Smooth muscle cell (in vitro differentiated cells): ENCODE data around the gene HIRA. TPM values are rescaled to one million over a fixed set of nuclear protein-coding genes. Genes with fewer than 3 reads are reported as not detected.

Experiments used
- DNase-seq: peaks from one replicate; lab custom pipeline; 2025; ENCODE audit not compliant: unreplicated experiment; lab: John Stamatoyannopoulos, UW
- H2AFZ ChIP-seq: fragments of 200-600 bp; sonication (generic); 2 replicates; pipeline ENCODE4 v1.6.0; 2016; ENCODE audit warnings: antibody characterized with exemption, low read depth, mild to moderate bottlenecking
- H3F3A ChIP-seq: fragments of 200-600 bp; sonication (generic); 2 replicates; pipeline ENCODE4 v1.6.0; 2017; ENCODE audit warnings: antibody characterized with exemption, low read depth
- H3K27ac ChIP-seq: fragments of 200-600 bp; sonication (generic); 2 replicates; pipeline ENCODE4 v1.5.1; 2016; ENCODE audit warnings: low read depth, mild to moderate bottlenecking
- H3K27me3 ChIP-seq: fragments of 200-600 bp; sonication (generic); 2 replicates; pipeline ENCODE4 v1.6.1; 2016; ENCODE audit warnings: low read depth, mild to moderate bottlenecking
- H3K36me3 ChIP-seq: fragments of 200-600 bp; sonication (generic); 2 replicates; pipeline ENCODE4 v1.5.1; 2016; ENCODE audit warnings: low read depth
- H3K4me1 ChIP-seq: fragments of 200-600 bp; sonication (generic); 2 replicates; pipeline ENCODE4 v1.5.1; 2016; ENCODE audit warnings: low read depth
- H3K4me2 ChIP-seq: fragments of 200-600 bp; sonication (generic); 2 replicates; pipeline ENCODE4 v1.6.0; 2016; ENCODE audit warnings: mild to moderate bottlenecking
- H3K4me3 ChIP-seq: fragments of 200-600 bp; sonication (generic); 2 replicates; pipeline ENCODE4 v1.5.1; 2016; ENCODE audit warnings: mild to moderate bottlenecking
- H3K79me2 ChIP-seq: fragments of 200-600 bp; sonication (generic); 2 replicates; pipeline ENCODE4 v1.6.0; 2016; ENCODE audit warnings: low read depth, mild to moderate bottlenecking
- H3K9ac ChIP-seq: fragments of 200-600 bp; sonication (generic); 2 replicates; pipeline ENCODE4 v1.6.0; 2016; ENCODE audit warnings: low read depth
- H3K9me3 ChIP-seq: fragments of 200-600 bp; sonication (generic); replicated peaks from 2 replicates; pipeline ENCODE4 v1.5.1; 2016; ENCODE audit warnings: low read depth
- H4K20me1 ChIP-seq: fragments of 200-600 bp; sonication (generic); 2 replicates; pipeline ENCODE4 v1.6.0; 2016; ENCODE audit warnings: low read depth
- WGBS: methylation state at CpG from one replicate; pipeline ENCODE4 v1.1.7; 2016; ENCODE audit warnings: low lambda C conversion rate; 5-methylcytosine and 5-hydroxymethylcytosine counted together
- polyA plus RNA-seq: library from polyadenylated mRNA; unstranded; fragments of >200 nt; fragmentation: Nextera tagmentation; extraction: Ambion mirVana; gene quantifications from 2 replicates; pipeline ENCODE4 v1.2.1, GENCODE V29; 2016
- small RNA-seq: library from RNA; depleted of rRNA; stranded (forward); fragments of <200 nt; gene quantifications from one replicate; pipeline ENCODE3, GENCODE V24; 2014
- total RNA-seq: library from RNA; depleted of rRNA; stranded (reverse); fragments of >200 nt; gene quantifications from 2 replicates; pipeline ENCODE4 v1.2.3, GENCODE V29; 2014
- TF ChIP-seq, protein P1 (sequence below): fragments of 200-600 bp; sonication (generic); IDR thresholded peaks from 2 replicates; pipeline ENCODE4 v1.5.1; 2017; ENCODE audit warnings: borderline replicate concordance, mild to moderate bottlenecking, antibody characterized with exemption; ENCODE audit not compliant: insufficient read depth, poor library complexity, severe bottlenecking

HIRA gene
- total and polyA plus RNA-seq, 2 experiments from 2014 or later, result 7.3 to 8.7 TPM

DNA sequence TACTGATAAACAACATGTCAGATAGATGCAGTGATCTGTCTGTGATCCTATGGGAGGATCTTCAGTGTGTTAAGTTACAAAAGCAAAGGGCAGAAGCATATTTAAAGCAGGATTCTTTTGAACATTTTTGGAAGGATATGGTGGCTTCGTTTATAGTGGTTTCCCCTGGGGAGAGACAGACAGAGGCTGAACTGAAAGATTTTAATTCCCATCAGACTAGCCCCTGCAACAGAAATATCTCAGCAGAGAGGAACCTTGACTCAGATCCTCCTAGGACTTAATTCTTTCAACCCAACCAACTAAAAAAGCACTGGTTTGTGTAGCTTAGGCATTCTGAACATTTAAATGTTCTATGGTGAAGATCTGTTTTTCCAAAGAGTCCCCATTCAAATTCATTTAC lies 145.7 kb downstream of the HIRA start:
- Histone ChIP-seq H3K27me3 (no peaks in the 10 kb centered on the region), H3K4me3 (no peak overlapping the region), H3K9ac (no peak overlapping the region), H3K9me3 (no peaks in the 10 kb centered on the region), H3K79me2 (no peaks in the 10 kb centered on the region), H3K27ac (peak overlapping the region; percentile 47), H3K4me2 (peak overlapping the region; percentile 45), H3K4me1 (peaks cover 42% of the 10 kb centered on the region), H4K20me1 (peaks cover 12% of the 10 kb centered on the region), H3F3A (peaks cover 27% of the 10 kb centered on the region), H3K36me3 (no peaks in the 10 kb centered on the region), H2AFZ (no peak overlapping the region)
- no peak for DNase-seq
- 43% methylated on average over 1 of the region's 1 CpG for WGBS
- TF ChIP-seq, protein P1, sequence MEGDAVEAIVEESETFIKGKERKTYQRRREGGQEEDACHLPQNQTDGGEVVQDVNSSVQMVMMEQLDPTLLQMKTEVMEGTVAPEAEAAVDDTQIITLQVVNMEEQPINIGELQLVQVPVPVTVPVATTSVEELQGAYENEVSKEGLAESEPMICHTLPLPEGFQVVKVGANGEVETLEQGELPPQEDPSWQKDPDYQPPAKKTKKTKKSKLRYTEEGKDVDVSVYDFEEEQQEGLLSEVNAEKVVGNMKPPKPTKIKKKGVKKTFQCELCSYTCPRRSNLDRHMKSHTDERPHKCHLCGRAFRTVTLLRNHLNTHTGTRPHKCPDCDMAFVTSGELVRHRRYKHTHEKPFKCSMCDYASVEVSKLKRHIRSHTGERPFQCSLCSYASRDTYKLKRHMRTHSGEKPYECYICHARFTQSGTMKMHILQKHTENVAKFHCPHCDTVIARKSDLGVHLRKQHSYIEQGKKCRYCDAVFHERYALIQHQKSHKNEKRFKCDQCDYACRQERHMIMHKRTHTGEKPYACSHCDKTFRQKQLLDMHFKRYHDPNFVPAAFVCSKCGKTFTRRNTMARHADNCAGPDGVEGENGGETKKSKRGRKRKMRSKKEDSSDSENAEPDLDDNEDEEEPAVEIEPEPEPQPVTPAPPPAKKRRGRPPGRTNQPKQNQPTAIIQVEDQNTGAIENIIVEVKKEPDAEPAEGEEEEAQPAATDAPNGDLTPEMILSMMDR, result no peak

Small RNA genes within 50 kb of the gene (small RNA-seq; reads per million reads assigned to genes)
- gene RN7SL168P, result not detected

Other genes starting within 250 kb of the HIRA start
- gene CLTCL1, start 140.0 kb downstream of the HIRA start, total RNA-seq, result 6.4 and 9.0 TPM in 2 replicates
- gene CLTCL1, start 140.0 kb downstream of the HIRA start, polyA plus RNA-seq, result 4.7 and 4.8 TPM in 2 replicates
- 18.1 and 30.4 TPM in 2 replicates for gene MRPL40, start 812 bp upstream of the HIRA start, total RNA-seq
- 52.9 and 54.8 TPM in 2 replicates for gene MRPL40, start 812 bp upstream of the HIRA start, polyA plus RNA-seq
- gene C22orf39, start 16.0 kb upstream of the HIRA start, total RNA-seq, result 16.5 and 23.0 TPM in 2 replicates
- 20.8 and 29.5 TPM in 2 replicates for gene C22orf39, start 16.0 kb upstream of the HIRA start, polyA plus RNA-seq
- gene UFD1, start 47.5 kb upstream of the HIRA start, total RNA-seq, result 48.1 and 64.1 TPM in 2 replicates
- 99.5 and 111 TPM in 2 replicates for gene UFD1, start 47.5 kb upstream of the HIRA start, polyA plus RNA-seq
- 9.7 and 13.7 TPM in 2 replicates for gene CDC45, start 48.2 kb upstream of the HIRA start, total RNA-seq
- 6.6 and 9.3 TPM in 2 replicates for gene CDC45, start 48.2 kb upstream of the HIRA start, polyA plus RNA-seq
- not detected in 2 replicates for gene CLDN5, start 92.7 kb upstream of the HIRA start, total RNA-seq
- 0.11 TPM in 1 of 2 replicates, not detected in the other for gene CLDN5, start 92.7 kb upstream of the HIRA start, polyA plus RNA-seq